HUES64 (cell line): Measurements from ENCODE around the gene PRDX2.

Experiments used
- H3K27ac ChIP-seq: 2 replicates; pipeline ENCODE4 v1.7.0; 2013; ENCODE audit warnings: low read depth, low read length, inconsistent platforms
- H3K27me3 ChIP-seq: 2 replicates; pipeline ENCODE4 v1.6.1; 2013; ENCODE audit warnings: mild to moderate bottlenecking, low read length; ENCODE audit not compliant: insufficient read depth
- H3K36me3 ChIP-seq: 2 replicates; pipeline ENCODE4 v1.6.1; 2013; ENCODE audit warnings: mild to moderate bottlenecking, low read length; ENCODE audit not compliant: insufficient read depth
- H3K4me1 ChIP-seq: 2 replicates; pipeline ENCODE4 v1.6.1; 2013; ENCODE audit warnings: mild to moderate bottlenecking, low read length, moderate library complexity; ENCODE audit not compliant: insufficient read depth
- H3K4me3 ChIP-seq: 2 replicates; pipeline ENCODE4 v1.5.1; 2013; ENCODE audit warnings: mild to moderate bottlenecking, low read length, moderate library complexity
- H3K9ac ChIP-seq: 2 replicates; pipeline ENCODE4 v1.6.1; 2013; ENCODE audit warnings: mild to moderate bottlenecking, low read depth, low read length
- H3K9me3 ChIP-seq: 2 replicates; pipeline ENCODE4 v1.6.1; 2013; ENCODE audit warnings: low read depth, low read length; ENCODE audit not compliant: insufficient read depth
- WGBS: fragments of 150-250, 120-280 bp; methylation state at CpG from one replicate; pipeline ENCODE4 v1.1.7; 2013; ENCODE audit warnings: missing lambda C conversion rate; 5-methylcytosine and 5-hydroxymethylcytosine counted together

Gene PRDX2

GRCh38 chr19:12756150-12756883 is 45.3 kb downstream of the PRDX2 start:
- Histone ChIP-seq H3K4me3 (no peak overlapping the region), H3K27ac (no peak overlapping the region), H3K9me3 (no peaks in the 10 kb centered on the region), H3K27me3 (peaks cover 8% of the 10 kb centered on the region), H3K36me3 (no peaks in the 10 kb centered on the region), H3K4me1 (no peaks in the 10 kb centered on the region), H3K9ac (no peak overlapping the region)
- WGBS, result 89% methylated on average over 19 of the region's 19 CpGs

GRCh38 chr19:12754465-12755196 is 47.0 kb downstream of the PRDX2 start:
- Histone ChIP-seq H3K27ac (no peak overlapping the region), H3K4me3 (no peak overlapping the region), H3K9ac (no peak overlapping the region), H3K4me1 (no peaks in the 10 kb centered on the region), H3K36me3 (no peaks in the 10 kb centered on the region), H3K27me3 (peaks cover 24% of the 10 kb centered on the region), H3K9me3 (no peaks in the 10 kb centered on the region)
- 88% methylated on average over 50 of the region's 50 CpGs for WGBS

- Histone ChIP-seq H3K4me1 (no peaks in the 10 kb centered on the region), H3K27ac (no peak overlapping the region), H3K9me3 (no peaks in the 10 kb centered on the region), H3K9ac (no peak overlapping the region; the same call in 1 of the 2 replicates), H3K36me3 (peaks cover 11% of the 10 kb centered on the region), H3K4me3 (peak overlapping the region; percentile 43), H3K27me3 (peaks cover 26% of the 10 kb centered on the region)
- 75% methylated on average over 21 of the region's 23 CpGs for WGBS
Measured at GRCh38 chr19:12752056-12752781, 49.4 kb downstream of the PRDX2 start.

GRCh38 chr19:12751635-12752034 is 50.0 kb downstream of the PRDX2 start, which contains the start of gene BEST2:
Gene BEST2 (plus strand): TSS chr19:12751791. CDS start chr19:12752593, 802 bp downstream.
- Histone ChIP-seq H3K4me3 (peak within 1 kb of the TSS; percentile 43), H3K4me1 (no peaks in the 10 kb centered on the region), H3K9ac (no peak within 1 kb of the TSS; the same call in 1 of the 2 replicates), H3K9me3 (no peaks in the 10 kb centered on the region), H3K27ac (no peak within 1 kb of the TSS), H3K36me3 (peaks cover 15% of the 10 kb centered on the region), H3K27me3 (peaks cover 26% of the 10 kb centered on the region)
- 7% methylated on average over 11 of the region's 14 CpGs for WGBS

GRCh38 chr19:12750851-12751250 is 50.7 kb downstream of the PRDX2 start:
- no peak overlapping the region for H3K4me3 ChIP-seq
- H3K9me3 ChIP-seq, result no peaks in the 10 kb centered on the region
- no peaks in the 10 kb centered on the region for H3K4me1 ChIP-seq
- no peak overlapping the region for H3K9ac ChIP-seq
- WGBS, result 85% methylated on average over 9 of the region's 9 CpGs
- H3K36me3 ChIP-seq, result peaks cover 23% of the 10 kb centered on the region
- H3K27me3 ChIP-seq, result peaks cover 26% of the 10 kb centered on the region
- no peak overlapping the region for H3K27ac ChIP-seq

- H3K9me3 ChIP-seq, result no peaks in the 10 kb centered on the region
- H3K4me1 ChIP-seq, result no peaks in the 10 kb centered on the region
- 34% methylated on average over 24 of the region's 24 CpGs for WGBS
- peaks cover 26% of the 10 kb centered on the region for H3K27me3 ChIP-seq
- no peak overlapping the region for H3K4me3 ChIP-seq
- H3K9ac ChIP-seq, result no peak overlapping the region
- H3K36me3 ChIP-seq, result peaks cover 29% of the 10 kb centered on the region
- H3K27ac ChIP-seq, result no peak overlapping the region
Measured at GRCh38 chr19:12749938-12750521, 51.6 kb downstream of the PRDX2 start.

GRCh38 chr19:12748489-12748888 is 53.1 kb downstream of the PRDX2 start:
- H3K27ac ChIP-seq, result no peak overlapping the region
- H3K27me3 ChIP-seq, result peaks cover 26% of the 10 kb centered on the region
- WGBS, result 71% methylated on average over 5 of the region's 6 CpGs
- H3K4me1 ChIP-seq, result no peaks in the 10 kb centered on the region
- H3K4me3 ChIP-seq, result no peak overlapping the region
- no peaks in the 10 kb centered on the region for H3K9me3 ChIP-seq
- H3K9ac ChIP-seq, result no peak overlapping the region
- peaks cover 36% of the 10 kb centered on the region for H3K36me3 ChIP-seq
